WTC11 (cell line): ENCODE data around the gene LRIG3. TPM values are rescaled to one million over a fixed set of nuclear protein-coding genes. Genes with fewer than 3 reads are reported as not detected.

ENCODE experiments used
- ATAC-seq: fragments of 200-7000 bp; cut with Tn5 transposase; 2 replicates; pipeline ENCODE4 v1.10.0; 2021; ENCODE audit warnings: mild to moderate bottlenecking, moderate library complexity
- CTCF ChIA-PET: fragments of 300-600 bp; sonication (Branson Sonifier 250); formaldehyde crosslinking; loops from one replicate; lab custom pipeline; 2021; ENCODE audit warnings: antibody characterized with exemption; lab: Charles Lee
- POLR2A ChIA-PET: fragments of 350-600 bp; sonication (Branson Sonifier 250); formaldehyde crosslinking; loops from one replicate; lab custom pipeline; 2021; ENCODE audit warnings: antibody characterized with exemption; lab: Charles Lee
- DNase-seq: peaks from one replicate; pipeline ENCODE4 v3.0.0; 2021; ENCODE audit warnings: low spot score
- H3K27ac Mint-ChIP-seq: 2 replicates; pipeline ENCODE4 v1.8.0; 2021; ENCODE audit warnings: mixed read lengths
- H3K27me3 Mint-ChIP-seq: 2 replicates; pipeline ENCODE4 v1.8.0; 2021; ENCODE audit warnings: low read depth, mild to moderate bottlenecking, moderate library complexity, mixed read lengths
- H3K36me3 Mint-ChIP-seq: 2 replicates; pipeline ENCODE4 v1.8.0; 2021; ENCODE audit warnings: mixed read lengths
- H3K4me1 Mint-ChIP-seq: 2 replicates; pipeline ENCODE4 v1.8.0; 2022; ENCODE audit warnings: mixed read lengths
- H3K4me3 Mint-ChIP-seq: 2 replicates; pipeline ENCODE4 v1.8.0; 2021; ENCODE audit warnings: mild to moderate bottlenecking, moderate library complexity, mixed read lengths
- H3K9me3 Mint-ChIP-seq: 2 replicates; pipeline ENCODE4 v1.8.0; 2021; ENCODE audit warnings: mixed read lengths
- AR ChIP-seq: fragments of 250-450 bp; sonication (Bioruptor Pico); IDR thresholded peaks from 2 replicates; pipeline ENCODE4 v1.9.0; 2021; ENCODE audit warnings: mild to moderate bottlenecking
- ARID4B ChIP-seq: sonication (generic); formaldehyde crosslinking; IDR thresholded peaks from 2 replicates; pipeline ENCODE4 v1.8.0; 2023; ENCODE audit warnings: missing genetic modification reagents, mild to moderate bottlenecking, borderline replicate concordance
- CREM ChIP-seq: sonication (generic); formaldehyde crosslinking; IDR thresholded peaks from 2 replicates; pipeline ENCODE4 v1.8.1; 2022; ENCODE audit warnings: mild to moderate bottlenecking, missing genetic modification reagents, moderate library complexity
- ESRRA ChIP-seq: sonication (generic); formaldehyde crosslinking; IDR thresholded peaks from 2 replicates; pipeline ENCODE4 v1.8.1; 2022; ENCODE audit warnings: mild to moderate bottlenecking, missing genetic modification reagents, borderline replicate concordance
- FOXJ3 ChIP-seq: sonication (generic); formaldehyde crosslinking; IDR thresholded peaks from 2 replicates; pipeline ENCODE4 v1.9.0; 2021; ENCODE audit warnings: missing genetic modification reagents, mild to moderate bottlenecking, borderline replicate concordance
- FOXK1 ChIP-seq: sonication (generic); formaldehyde crosslinking; IDR thresholded peaks from 2 replicates; pipeline ENCODE4 v1.8.0; 2022; ENCODE audit warnings: mild to moderate bottlenecking, moderate library complexity, missing genetic modification reagents
- GABPB1 ChIP-seq: sonication (generic); formaldehyde crosslinking; IDR thresholded peaks from 2 replicates; pipeline ENCODE4 v1.8.1; 2023; ENCODE audit warnings: mild to moderate bottlenecking, missing genetic modification reagents
- GRHL2 ChIP-seq: fragments of 250-450 bp; sonication (Bioruptor Pico); IDR thresholded peaks from 2 replicates; pipeline ENCODE4 v1.8.0; 2022; ENCODE audit warnings: mild to moderate bottlenecking, moderate library complexity; ENCODE audit not compliant: insufficient replicate concordance, severe bottlenecking
- GTF2I ChIP-seq: fragments of 250-450 bp; sonication (Bioruptor Pico); conservative IDR thresholded peaks from 2 replicates; pipeline ENCODE4 v1.4.0; 2021; ENCODE audit warnings: mild to moderate bottlenecking
- HMGA2 ChIP-seq: fragments of 250-450 bp; sonication (Bioruptor Pico); IDR thresholded peaks from 2 replicates; pipeline ENCODE4 v1.4.0; 2021; ENCODE audit warnings: mild to moderate bottlenecking, moderate library complexity
- NR3C1 ChIP-seq: sonication (generic); formaldehyde crosslinking; conservative IDR thresholded peaks from 2 replicates; pipeline ENCODE4 v1.8.1; 2023; ENCODE audit warnings: low read depth, mild to moderate bottlenecking, missing genetic modification reagents
- RELA ChIP-seq: sonication (generic); formaldehyde crosslinking; IDR thresholded peaks from 2 replicates; pipeline ENCODE4 v1.8.1; 2022; ENCODE audit warnings: missing genetic modification reagents, mild to moderate bottlenecking, borderline replicate concordance
- TP53 ChIP-seq: sonication (generic); formaldehyde crosslinking; IDR thresholded peaks from 2 replicates; pipeline ENCODE4 v1.8.1; 2023; ENCODE audit warnings: mild to moderate bottlenecking, missing genetic modification reagents
- ZNF121 ChIP-seq: sonication (generic); formaldehyde crosslinking; IDR thresholded peaks from 2 replicates; pipeline ENCODE4 v1.8.0; 2023; ENCODE audit warnings: missing genetic modification reagents
- ZNF219 ChIP-seq: sonication (generic); formaldehyde crosslinking; IDR thresholded peaks from 2 replicates; pipeline ENCODE4 v1.8.0; 2023; ENCODE audit warnings: missing genetic modification reagents, mild to moderate bottlenecking, borderline replicate concordance
- ZNF263 ChIP-seq: sonication (generic); formaldehyde crosslinking; IDR thresholded peaks from 2 replicates; pipeline ENCODE4 v1.8.1; 2022; ENCODE audit warnings: low read depth, mild to moderate bottlenecking, moderate library complexity, missing genetic modification reagents
- ZNF425 ChIP-seq: fragments of 250-450 bp; sonication (Bioruptor Pico); conservative IDR thresholded peaks from 2 replicates; pipeline ENCODE4 v1.9.0; 2021; ENCODE audit warnings: mild to moderate bottlenecking
- total RNA-seq: library from RNA; stranded (reverse); gene quantifications from 3 replicates; pipeline ENCODE4 v1.2.3, GENCODE V29; 2021
- TF ChIP-seq, protein P1 (sequence below): sonication (generic); formaldehyde crosslinking; IDR thresholded peaks from 2 replicates; pipeline ENCODE4 v1.8.1; 2023; ENCODE audit warnings: mild to moderate bottlenecking, missing genetic modification reagents, moderate library complexity
- TF ChIP-seq, protein P2 (sequence below): sonication (generic); formaldehyde crosslinking; IDR thresholded peaks from 2 replicates; pipeline ENCODE4 v1.8.1; 2022; ENCODE audit warnings: low read depth, missing genetic modification reagents, borderline replicate concordance
- TF ChIP-seq, protein P3 (sequence below): fragments of 250-450 bp; sonication (Bioruptor Pico); IDR thresholded peaks from 2 replicates; pipeline ENCODE4 v2.1.2; 2022; ENCODE audit warnings: mild to moderate bottlenecking, moderate library complexity

LRIG3 gene
- total RNA-seq, 1 experiment from 2014 or later: 13.0 TPM

DNA sequence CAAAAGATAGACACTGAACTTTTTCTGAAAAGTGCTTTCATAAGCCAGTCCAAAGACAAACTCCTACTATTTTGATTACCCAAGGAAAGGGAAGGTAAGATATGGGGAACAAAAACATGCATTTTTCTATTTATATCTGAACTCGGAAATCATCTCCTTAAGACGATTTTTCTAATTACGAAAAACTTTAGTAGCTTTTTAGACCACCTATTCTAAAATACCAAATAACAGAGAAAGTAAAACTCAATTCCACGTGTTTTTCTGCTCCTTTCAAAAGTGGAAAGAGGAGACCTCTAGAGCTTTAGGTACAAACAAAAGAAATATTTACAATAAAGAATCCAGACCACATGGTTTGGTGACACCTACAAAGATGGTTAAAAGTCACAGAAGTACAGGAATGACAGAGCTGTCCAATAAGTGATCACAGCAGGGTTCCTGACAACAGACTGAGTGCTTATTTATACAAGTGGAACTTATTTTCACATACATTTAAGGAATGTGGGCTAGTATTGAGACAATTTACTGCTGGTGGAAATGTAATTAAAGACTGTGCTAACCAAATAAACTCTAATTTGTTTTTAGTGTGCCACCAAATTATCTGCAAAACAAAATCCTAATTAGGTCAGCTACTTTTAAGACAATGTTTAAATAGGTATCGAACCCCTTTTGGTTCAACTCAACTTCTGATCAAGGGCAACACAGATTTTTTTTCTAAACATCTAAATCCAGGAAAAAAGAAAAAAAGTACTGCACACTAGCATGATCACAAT lies 2.4 kb downstream of the LRIG3 start:
- Mint-ChIP-seq H3K27ac (peak overlapping the region; percentile 34; the same call in 1 of the 2 replicates), H3K4me3 (peak overlapping the region; percentile 80)
- ATAC-seq (no peak), DNase-seq (no peak)
- ChIA-PET CTCF (interaction anchor here (2.1 kb wide), 1 partner anchor 377 kb away, joined by 13 read pairs; no protein-coding TSS in a partner anchor), POLR2A (no interaction called here)
- TF ChIP-seq, protein P1, sequence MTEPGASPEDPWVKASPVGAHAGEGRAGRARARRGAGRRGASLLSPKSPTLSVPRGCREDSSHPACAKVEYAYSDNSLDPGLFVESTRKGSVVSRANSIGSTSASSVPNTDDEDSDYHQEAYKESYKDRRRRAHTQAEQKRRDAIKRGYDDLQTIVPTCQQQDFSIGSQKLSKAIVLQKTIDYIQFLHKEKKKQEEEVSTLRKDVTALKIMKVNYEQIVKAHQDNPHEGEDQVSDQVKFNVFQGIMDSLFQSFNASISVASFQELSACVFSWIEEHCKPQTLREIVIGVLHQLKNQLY (CRISPR knock-in tag): no peak
- TF ChIP-seq, protein P2, sequence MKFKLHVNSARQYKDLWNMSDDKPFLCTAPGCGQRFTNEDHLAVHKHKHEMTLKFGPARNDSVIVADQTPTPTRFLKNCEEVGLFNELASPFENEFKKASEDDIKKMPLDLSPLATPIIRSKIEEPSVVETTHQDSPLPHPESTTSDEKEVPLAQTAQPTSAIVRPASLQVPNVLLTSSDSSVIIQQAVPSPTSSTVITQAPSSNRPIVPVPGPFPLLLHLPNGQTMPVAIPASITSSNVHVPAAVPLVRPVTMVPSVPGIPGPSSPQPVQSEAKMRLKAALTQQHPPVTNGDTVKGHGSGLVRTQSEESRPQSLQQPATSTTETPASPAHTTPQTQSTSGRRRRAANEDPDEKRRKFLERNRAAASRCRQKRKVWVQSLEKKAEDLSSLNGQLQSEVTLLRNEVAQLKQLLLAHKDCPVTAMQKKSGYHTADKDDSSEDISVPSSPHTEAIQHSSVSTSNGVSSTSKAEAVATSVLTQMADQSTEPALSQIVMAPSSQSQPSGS (CRISPR knock-in tag): no peak
- TF ChIP-seq CREM (CRISPR knock-in tag) (no peak), FOXJ3 (CRISPR knock-in tag) (no peak), GABPB1 (CRISPR knock-in tag) (no peak), RELA (no peak), FOXK1 (CRISPR knock-in tag) (no peak), AR (CRISPR knock-in tag) (no peak), TP53 (no peak), ZNF219 (CRISPR knock-in tag) (no peak), ARID4B (CRISPR knock-in tag) (no peak), ESRRA (CRISPR knock-in tag) (no peak), GTF2I (CRISPR knock-in tag) (no peak), NR3C1 (CRISPR knock-in tag) (no peak), ZNF425 (CRISPR knock-in tag) (no peak), ZNF121 (CRISPR knock-in tag) (no peak), GRHL2 (CRISPR knock-in tag) (no peak), ZNF263 (CRISPR knock-in tag) (no peak), HMGA2 (CRISPR knock-in tag) (no peak)
- TF ChIP-seq, protein P3, sequence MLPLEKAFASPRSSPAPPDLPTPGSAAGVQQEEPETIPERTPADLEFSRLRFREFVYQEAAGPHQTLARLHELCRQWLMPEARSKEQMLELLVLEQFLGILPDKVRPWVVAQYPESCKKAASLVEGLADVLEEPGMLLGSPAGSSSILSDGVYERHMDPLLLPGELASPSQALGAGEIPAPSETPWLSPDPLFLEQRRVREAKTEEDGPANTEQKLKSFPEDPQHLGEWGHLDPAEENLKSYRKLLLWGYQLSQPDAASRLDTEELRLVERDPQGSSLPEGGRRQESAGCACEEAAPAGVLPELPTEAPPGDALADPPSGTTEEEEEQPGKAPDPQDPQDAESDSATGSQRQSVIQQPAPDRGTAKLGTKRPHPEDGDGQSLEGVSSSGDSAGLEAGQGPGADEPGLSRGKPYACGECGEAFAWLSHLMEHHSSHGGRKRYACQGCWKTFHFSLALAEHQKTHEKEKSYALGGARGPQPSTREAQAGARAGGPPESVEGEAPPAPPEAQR (CRISPR knock-in tag): no peak
- TF ChIP-seq, all 79 proteins: peak for 0
- H3K9me3 Mint-ChIP-seq: no peaks in the 10 kb centered on the region
- H3K27me3 Mint-ChIP-seq: peaks cover 19% of the 10 kb centered on the region
- H3K4me1 Mint-ChIP-seq: peaks cover 45% of the 10 kb centered on the region
- peaks cover 7% of the 10 kb centered on the region for H3K36me3 Mint-ChIP-seq
